Fibroblast of lung (primary cell): ENCODE data around the gene SLC45A1. TPM values are rescaled to one million over a fixed set of nuclear protein-coding genes. Genes with fewer than 3 reads are reported as not detected.

Experiments
- DNase-seq, 2 donors: peaks; one replicate each; pipeline versions ENCODE4 v3.0.0 to v3.0.0-alpha.2; 2010; ENCODE audit warnings: low read depth in 2 of 2
- H2AFZ ChIP-seq: 2 replicates; pipeline ENCODE4 v1.5.1; 2012; ENCODE audit warnings: low read length, control low read depth, inconsistent platforms
- H3K27ac ChIP-seq: 2 replicates; pipeline ENCODE4 v1.5.1; 2011; ENCODE audit warnings: low read length, control low read depth; ENCODE audit not compliant: insufficient read depth
- H3K27me3 ChIP-seq: 2 replicates; pipeline ENCODE4 v1.5.1; 2011; ENCODE audit warnings: mild to moderate bottlenecking, low read length; ENCODE audit not compliant: control insufficient read depth, insufficient read depth
- H3K36me3 ChIP-seq: 2 replicates; pipeline ENCODE4 v1.5.1; 2011; ENCODE audit warnings: low read length; ENCODE audit not compliant: control insufficient read depth, insufficient read depth
- H3K4me1 ChIP-seq: 2 replicates; pipeline ENCODE4 v1.5.1; 2011; ENCODE audit warnings: low read length; ENCODE audit not compliant: control insufficient read depth, insufficient read depth; ENCODE audit errors: extremely low read depth
- H3K4me2 ChIP-seq: 2 replicates; pipeline ENCODE4 v1.5.1; 2011; ENCODE audit warnings: low read length, control low read depth; ENCODE audit not compliant: insufficient read depth; ENCODE audit errors: extremely low read depth
- H3K4me3 ChIP-seq, 4 experiments: fragments of 200-600 bp in 1 of 4; sonication (generic) in 1 of 4; replicated peaks in 1 of 4; 2 replicates each; pipeline ENCODE4 v1.5.1; 2011 to 2016; ENCODE audit warnings: low read length in 4 of 4, low read depth in 3 of 4, mild to moderate bottlenecking in 3 of 4, control low read depth in 2 of 4, inconsistent platforms in 1 of 4, mixed read lengths in 1 of 4; ENCODE audit not compliant: insufficient read depth in 1 of 4; ENCODE audit errors: control extremely low read depth in 1 of 4
- H3K79me2 ChIP-seq: 2 replicates; pipeline ENCODE4 v1.5.1; 2012; ENCODE audit warnings: mild to moderate bottlenecking, low read length, inconsistent platforms; ENCODE audit not compliant: control insufficient read depth, insufficient read depth
- H3K9ac ChIP-seq: 2 replicates; pipeline ENCODE4 v1.5.1; 2011; ENCODE audit warnings: mild to moderate bottlenecking, low read length, control low read depth; ENCODE audit not compliant: insufficient read depth
- H3K9me3 ChIP-seq: 2 replicates; pipeline ENCODE4 v1.5.1; 2012; ENCODE audit warnings: low read depth, low read length; ENCODE audit not compliant: control insufficient read depth, insufficient read depth
- H4K20me1 ChIP-seq: 2 replicates; pipeline ENCODE4 v1.5.1; 2011; ENCODE audit warnings: low read length; ENCODE audit not compliant: control insufficient read depth, insufficient read depth; ENCODE audit errors: extremely low read depth
- CTCF ChIP-seq, 2 donors: IDR thresholded peaks in 1 of 2; conservative IDR thresholded peaks in 1 of 2; 1 replicate in 1 of 2; 2 replicates in 1 of 2; pipeline ENCODE4 v1.5.1; 2011 to 2012; ENCODE audit warnings: low read length in 2 of 2, control low read depth in 1 of 2, inconsistent platforms in 1 of 2, low read depth in 1 of 2, mild to moderate bottlenecking in 1 of 2
- EZH2 ChIP-seq: IDR thresholded peaks from 2 replicates; pipeline ENCODE4 v1.5.1; 2012; ENCODE audit warnings: low read length, control low read depth, mild to moderate bottlenecking; ENCODE audit errors: missing control alignments
- polyA plus RNA-seq, 2 donors: library from polyadenylated mRNA; depleted of rRNA in 1 of 2; stranded (reverse) in 1 of 2; unstranded in 1 of 2; fragments of >200 nt; gene quantifications; 2 replicates each; pipeline ENCODE4 v1.2.1, GENCODE V29; 2011 to 2012; ENCODE audit warnings: missing spikeins in 1 of 2
- total RNA-seq: library from RNA; depleted of rRNA; stranded (reverse); fragments of >200 nt; gene quantifications from 2 replicates; pipeline ENCODE4 v1.2.1, GENCODE V29; 2014

SLC45A1 gene
- total and polyA plus RNA-seq, 2 donors (not counting 1 experiment from before 2014, with no cell fraction given), result 2.1 to 2.6 TPM

GRCh38 chr1:8382608-8383505 is 64.9 kb downstream of the SLC45A1 start:
- Histone ChIP-seq H3K36me3 (peaks cover 6% of the 10 kb centered on the region), H3K9me3 (no peaks in the 10 kb centered on the region), H3K4me2 (no peak overlapping the region), H2AFZ (no peak overlapping the region), H3K9ac (no peak overlapping the region), H3K4me3 (no peak overlapping the region), H3K79me2 (peaks cover 76% of the 10 kb centered on the region), H3K4me1 (peaks cover 20% of the 10 kb centered on the region), H3K27ac (no peak overlapping the region), H3K27me3 (no peaks in the 10 kb centered on the region), H4K20me1 (peaks cover 2% of the 10 kb centered on the region)
- TF ChIP-seq CTCF (conservative IDR thresholded peaks at IDR 0.05 in 1 of 2, IDR thresholded peaks at IDR 0.05 in 1 of 2; ENCODE audit: low read depth in 1 of 2, low read length in 2 of 2) (no peak), EZH2 (no peak)
- DNase-seq, result no peak

- Histone ChIP-seq H4K20me1 (peaks cover 2% of the 10 kb centered on the region), H3K79me2 (peaks cover 72% of the 10 kb centered on the region), H3K4me3 (no peak overlapping the region), H3K27ac (peak overlapping the region; percentile 39), H3K27me3 (no peaks in the 10 kb centered on the region), H3K4me2 (peak overlapping the region; percentile 7), H3K9me3 (no peaks in the 10 kb centered on the region), H3K9ac (no peak overlapping the region), H2AFZ (no peak overlapping the region), H3K4me1 (peaks cover 14% of the 10 kb centered on the region), H3K36me3 (peaks cover 6% of the 10 kb centered on the region)
- no peak for TF ChIP-seq EZH2
- TF ChIP-seq CTCF (conservative IDR thresholded peaks at IDR 0.05 in 1 of 2, IDR thresholded peaks at IDR 0.05 in 1 of 2; ENCODE audit: low read depth in 1 of 2, low read length in 2 of 2), result no peak
- DNase-seq, result no peak
Measured at GRCh38 chr1:8384088-8384487, 66.2 kb downstream of the SLC45A1 start.

GRCh38 chr1:8384577-8384976 is 66.7 kb downstream of the SLC45A1 start:
- H3K27me3 ChIP-seq, result no peaks in the 10 kb centered on the region
- peaks cover 10% of the 10 kb centered on the region for H3K4me1 ChIP-seq
- H3K4me3 ChIP-seq, result no peak overlapping the region
- H3K79me2 ChIP-seq, result peaks cover 72% of the 10 kb centered on the region
- DNase-seq, result peak in 1 of 2 donors; percentile 32
- H3K36me3 ChIP-seq, result peaks cover 10% of the 10 kb centered on the region
- H4K20me1 ChIP-seq, result peaks cover 2% of the 10 kb centered on the region
- peak overlapping the region; percentile 39 for H3K27ac ChIP-seq
- no peaks in the 10 kb centered on the region for H3K9me3 ChIP-seq
- H3K4me2 ChIP-seq, result no peak overlapping the region
- no peak overlapping the region for H3K9ac ChIP-seq
- no peak overlapping the region for H2AFZ ChIP-seq
- TF ChIP-seq EZH2 (no peak), CTCF (conservative IDR thresholded peaks at IDR 0.05 in 1 of 2, IDR thresholded peaks at IDR 0.05 in 1 of 2; ENCODE audit: low read depth in 1 of 2, low read length in 2 of 2) (no peak)
